Mesendoderm (in vitro differentiated cells): Measurements from ENCODE around the gene RAP1B.
A peak's percentile ranks its signal among the peaks of the same experiment; 100 is the strongest.

ENCODE experiments used
- DNase-seq: peaks from one replicate; pipeline ENCODE4 v3.0.0; 2013
- H2AK5ac ChIP-seq: 2 replicates; pipeline ENCODE4 v1.6.1; 2013; ENCODE audit warnings: low read length, inconsistent platforms
- H2BK120ac ChIP-seq: 2 replicates; pipeline ENCODE4 v1.6.1; 2013; ENCODE audit warnings: low read depth, mild to moderate bottlenecking, low read length, moderate library complexity, mixed read lengths
- H2BK15ac ChIP-seq: replicated peaks from 2 replicates; pipeline ENCODE4 v1.6.1; 2013; ENCODE audit warnings: low read depth, mild to moderate bottlenecking, moderate library complexity
- H2BK5ac ChIP-seq: 2 replicates; pipeline ENCODE4 v1.6.1; 2013; ENCODE audit warnings: low read length, inconsistent platforms
- H3K18ac ChIP-seq: 2 replicates; pipeline ENCODE4 v1.6.1; 2013; ENCODE audit warnings: mild to moderate bottlenecking, low read length, mixed read lengths
- H3K23ac ChIP-seq: one replicate; pipeline ENCODE4 v1.6.1; 2013; ENCODE audit warnings: low read length
- H3K27ac ChIP-seq: 2 replicates; pipeline ENCODE4 v1.5.1; 2013; ENCODE audit warnings: low read depth, mild to moderate bottlenecking, inconsistent platforms, low read length, moderate library complexity
- H3K27me3 ChIP-seq: 2 replicates; pipeline ENCODE4 v1.6.1; 2013; ENCODE audit warnings: low read length, control low read depth, mild to moderate bottlenecking, inconsistent platforms; ENCODE audit not compliant: insufficient read depth, poor library complexity
- H3K36me3 ChIP-seq: 2 replicates; pipeline ENCODE4 v1.6.1; 2013; ENCODE audit warnings: low read length, inconsistent platforms; ENCODE audit not compliant: control insufficient read depth, insufficient read depth
- H3K4ac ChIP-seq: one replicate; pipeline ENCODE4 v1.6.1; 2013; ENCODE audit warnings: low read depth, mild to moderate bottlenecking, low read length, moderate library complexity
- H3K4me1 ChIP-seq: 2 replicates; pipeline ENCODE4 v1.6.1; 2013; ENCODE audit warnings: low read depth, low read length, inconsistent platforms; ENCODE audit not compliant: control insufficient read depth
- H3K4me2 ChIP-seq: 2 replicates; pipeline ENCODE4 v1.6.1; 2013; ENCODE audit warnings: low read length
- H3K4me3 ChIP-seq: 2 replicates; pipeline ENCODE4 v1.5.1; 2013; ENCODE audit warnings: mild to moderate bottlenecking, low read length
- H3K56ac ChIP-seq: one replicate; pipeline ENCODE4 v1.6.1; 2013; ENCODE audit warnings: low read length
- H3K79me1 ChIP-seq: 2 replicates; pipeline ENCODE4 v1.6.1; 2013; ENCODE audit warnings: low read length, inconsistent platforms
- H3K79me2 ChIP-seq: 2 replicates; pipeline ENCODE4 v1.6.1; 2013; ENCODE audit warnings: mild to moderate bottlenecking, low read length; ENCODE audit not compliant: control insufficient read depth, insufficient read depth
- H3K9ac ChIP-seq: 2 replicates; pipeline ENCODE4 v1.6.1; 2013; ENCODE audit warnings: low read length, inconsistent platforms
- H4K5ac ChIP-seq: one replicate; pipeline ENCODE4 v1.6.1; 2013; ENCODE audit warnings: low read length
- H4K8ac ChIP-seq: one replicate; pipeline ENCODE4 v1.6.1; 2013; ENCODE audit warnings: low read depth, mild to moderate bottlenecking, control low read depth, low read length, moderate library complexity
- WGBS: extraction: QIAGEN DNeasy Blood & Tissue Kit; methylation state at CpG from one replicate; pipeline ENCODE4 v1.1.7; 2013; ENCODE audit warnings: low lambda C conversion rate, missing lambda C conversion rate; ENCODE audit not compliant: insufficient coverage; ENCODE audit errors: extremely low coverage; 5-methylcytosine and 5-hydroxymethylcytosine counted together

Gene RAP1B

GRCh38 chr12:68572661-68573060, 38.0 kb upstream of the RAP1B start:
- Histone ChIP-seq H3K4me3 (no peak overlapping the region), H2BK120ac (no peak overlapping the region), H3K9ac (no peak overlapping the region), H3K79me1 (no peaks in the 10 kb centered on the region), H2BK15ac (no peak overlapping the region), H3K79me2 (no peaks in the 10 kb centered on the region), H3K27ac (no peak overlapping the region), H2BK5ac (no peak overlapping the region), H4K8ac (no peak overlapping the region), H3K56ac (no peak overlapping the region), H3K4me1 (no peaks in the 10 kb centered on the region), H3K4ac (no peak overlapping the region), H4K5ac (no peak overlapping the region), H3K27me3 (no peaks in the 10 kb centered on the region), H3K36me3 (no peaks in the 10 kb centered on the region), H2AK5ac (no peak overlapping the region), H3K18ac (no peak overlapping the region), H3K4me2 (no peak overlapping the region), H3K23ac (no peak overlapping the region)
- WGBS = no CpG with 5 or more reads among the region's 2 CpGs
- DNase-seq = peak; percentile 23

DNA sequence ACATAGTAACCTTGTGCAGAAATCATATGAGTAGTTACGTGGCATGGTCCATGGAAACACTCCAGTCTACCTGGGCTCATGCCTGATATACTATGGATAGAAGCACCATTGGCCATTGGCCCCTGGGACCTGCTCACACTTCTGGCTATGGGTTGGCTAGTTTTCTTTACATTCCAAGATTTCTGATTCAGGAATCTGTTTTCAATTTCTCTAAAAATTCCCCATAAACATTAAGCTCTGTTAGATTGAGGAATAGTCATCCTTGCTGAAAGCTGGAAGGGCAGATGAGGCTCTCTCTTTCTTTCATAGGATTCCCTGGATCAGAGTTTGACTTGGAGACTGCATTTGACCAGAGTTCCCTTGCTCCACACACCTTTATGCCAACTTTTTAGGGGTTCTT, 37.3 kb upstream of the RAP1B start:
- Histone ChIP-seq H3K9ac (no peak overlapping the region), H2BK120ac (no peak overlapping the region), H4K5ac (no peak overlapping the region), H3K4me3 (no peak overlapping the region), H2AK5ac (no peak overlapping the region), H2BK15ac (no peak overlapping the region), H3K36me3 (no peaks in the 10 kb centered on the region), H3K18ac (no peak overlapping the region), H3K23ac (no peak overlapping the region), H3K79me2 (no peaks in the 10 kb centered on the region), H3K4me2 (no peak overlapping the region), H2BK5ac (no peak overlapping the region), H3K4ac (no peak overlapping the region), H4K8ac (no peak overlapping the region), H3K4me1 (no peaks in the 10 kb centered on the region), H3K56ac (no peak overlapping the region), H3K27ac (no peak overlapping the region), H3K27me3 (no peaks in the 10 kb centered on the region), H3K79me1 (no peaks in the 10 kb centered on the region)
- DNase-seq = no peak
- no CpG with 5 or more reads among the region's 1 CpG for WGBS

DNA sequence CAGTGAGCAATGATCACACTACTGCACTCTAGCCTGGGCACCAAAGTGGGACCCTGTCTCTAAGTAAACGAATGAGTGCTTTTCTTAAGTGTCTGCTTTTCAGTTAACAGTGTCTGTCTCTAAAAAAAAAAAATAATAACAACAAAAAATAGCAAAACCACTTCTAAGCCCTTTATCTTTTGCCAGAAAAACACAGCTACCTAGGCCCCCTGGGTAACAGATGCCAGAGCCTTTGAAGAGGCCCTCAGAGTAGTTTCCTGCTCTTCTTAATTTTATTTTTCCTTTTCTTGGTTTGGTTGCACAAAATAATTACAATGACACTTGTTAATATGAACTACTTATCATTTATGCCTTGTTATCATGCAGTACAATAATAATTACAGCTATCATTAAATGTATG, 32.8 kb upstream of the RAP1B start:
- H3K36me3 ChIP-seq = no peaks in the 10 kb centered on the region
- no peak overlapping the region for H4K8ac ChIP-seq
- DNase-seq = no peak
- H4K5ac ChIP-seq = no peak overlapping the region
- no peak overlapping the region for H2AK5ac ChIP-seq
- no peak overlapping the region for H2BK120ac ChIP-seq
- no peak overlapping the region for H2BK15ac ChIP-seq
- no peak overlapping the region for H3K23ac ChIP-seq
- no peak overlapping the region for H3K56ac ChIP-seq
- H3K4me3 ChIP-seq = no peak overlapping the region
- no peaks in the 10 kb centered on the region for H3K27me3 ChIP-seq
- no peak overlapping the region for H3K4me2 ChIP-seq
- H3K18ac ChIP-seq = no peak overlapping the region
- no peak overlapping the region for H3K4ac ChIP-seq
- H3K4me1 ChIP-seq = no peaks in the 10 kb centered on the region
- H3K9ac ChIP-seq = no peak overlapping the region
- WGBS = no CpG with 5 or more reads among the region's 1 CpG
- H3K79me2 ChIP-seq = no peaks in the 10 kb centered on the region
- no peak overlapping the region for H3K27ac ChIP-seq
- H2BK5ac ChIP-seq = no peak overlapping the region
- no peaks in the 10 kb centered on the region for H3K79me1 ChIP-seq

GRCh38 chr12:68578765-68579164, 31.9 kb upstream of the RAP1B start:
- no CpG with 5 or more reads among the region's 6 CpGs for WGBS
- Histone ChIP-seq H3K79me2 (no peaks in the 10 kb centered on the region), H4K5ac (no peak overlapping the region), H3K4ac (no peak overlapping the region), H2BK5ac (no peak overlapping the region), H3K18ac (no peak overlapping the region), H2BK120ac (peak overlapping the region; percentile 38), H3K79me1 (no peaks in the 10 kb centered on the region), H3K27ac (no peak overlapping the region), H3K9ac (no peak overlapping the region), H3K23ac (no peak overlapping the region), H4K8ac (no peak overlapping the region), H3K36me3 (no peaks in the 10 kb centered on the region), H2AK5ac (no peak overlapping the region), H3K4me1 (no peaks in the 10 kb centered on the region), H2BK15ac (no peak overlapping the region), H3K56ac (no peak overlapping the region), H3K27me3 (no peaks in the 10 kb centered on the region), H3K4me2 (no peak overlapping the region), H3K4me3 (no peak overlapping the region)
- no peak for DNase-seq

DNA sequence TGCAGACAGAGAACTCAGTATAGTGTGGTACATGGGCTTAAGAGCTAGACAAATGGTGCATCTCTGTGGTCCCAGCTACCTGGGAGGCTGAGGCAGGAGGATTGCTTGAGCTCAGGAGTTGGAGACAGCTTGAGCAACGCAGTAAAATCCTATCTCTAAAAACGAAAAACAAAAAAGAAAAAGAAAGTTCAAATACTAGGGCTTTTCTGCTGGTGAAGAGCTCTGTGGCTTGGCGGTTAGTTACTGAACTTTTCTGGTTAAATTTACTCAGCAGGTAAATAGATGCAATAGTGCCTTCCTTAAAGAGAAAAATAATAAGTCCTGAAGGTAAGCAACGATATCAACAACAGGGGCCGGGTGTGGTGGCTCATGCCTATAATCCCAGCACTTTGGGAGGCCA, 31.4 kb upstream of the RAP1B start:
- Histone ChIP-seq H3K18ac (no peak overlapping the region), H4K5ac (no peak overlapping the region), H2BK5ac (no peak overlapping the region), H3K27ac (no peak overlapping the region), H3K56ac (no peak overlapping the region), H2AK5ac (no peak overlapping the region), H4K8ac (no peak overlapping the region), H3K4me3 (no peak overlapping the region), H3K36me3 (no peaks in the 10 kb centered on the region), H3K23ac (no peak overlapping the region), H3K79me2 (no peaks in the 10 kb centered on the region), H3K4ac (no peak overlapping the region), H3K27me3 (no peaks in the 10 kb centered on the region), H3K4me1 (no peaks in the 10 kb centered on the region), H3K79me1 (no peaks in the 10 kb centered on the region), H3K4me2 (no peak overlapping the region), H2BK15ac (no peak overlapping the region), H3K9ac (no peak overlapping the region), H2BK120ac (no peak overlapping the region)
- DNase-seq = no peak
- no CpG with 5 or more reads among the region's 5 CpGs for WGBS

GRCh38 chr12:68580911-68581310, 29.8 kb upstream of the RAP1B start:
- H3K79me2 ChIP-seq = no peaks in the 10 kb centered on the region
- H3K27me3 ChIP-seq = no peaks in the 10 kb centered on the region
- H3K23ac ChIP-seq = no peak overlapping the region
- no peak overlapping the region for H3K4me2 ChIP-seq
- no peak overlapping the region for H2BK5ac ChIP-seq
- H4K5ac ChIP-seq = no peak overlapping the region
- H3K56ac ChIP-seq = no peak overlapping the region
- no CpG with 5 or more reads among the region's 1 CpG for WGBS
- H3K4me1 ChIP-seq = no peaks in the 10 kb centered on the region
- H3K27ac ChIP-seq = no peak overlapping the region
- H3K4me3 ChIP-seq = no peak overlapping the region
- no peak overlapping the region for H2BK120ac ChIP-seq
- no peak for DNase-seq
- H4K8ac ChIP-seq = no peak overlapping the region
- no peak overlapping the region for H3K18ac ChIP-seq
- no peak overlapping the region for H2BK15ac ChIP-seq
- H3K79me1 ChIP-seq = no peaks in the 10 kb centered on the region
- H3K4ac ChIP-seq = no peak overlapping the region
- H3K9ac ChIP-seq = no peak overlapping the region
- H3K36me3 ChIP-seq = no peaks in the 10 kb centered on the region
- H2AK5ac ChIP-seq = no peak overlapping the region
